ENCODE measurements around the gene BANF2. TPM values are rescaled to one million over a fixed set of nuclear protein-coding genes. Genes with fewer than 3 reads are reported as not detected.
A peak's percentile ranks its signal among the peaks of the same experiment; 100 is the strongest.

Gene BANF2
- total RNA-seq, 2 donors from 2014 or later = not detected

- no peak for DNase-seq (ENCODE audit: low spot score)
- TF ChIP-seq, protein P1, sequence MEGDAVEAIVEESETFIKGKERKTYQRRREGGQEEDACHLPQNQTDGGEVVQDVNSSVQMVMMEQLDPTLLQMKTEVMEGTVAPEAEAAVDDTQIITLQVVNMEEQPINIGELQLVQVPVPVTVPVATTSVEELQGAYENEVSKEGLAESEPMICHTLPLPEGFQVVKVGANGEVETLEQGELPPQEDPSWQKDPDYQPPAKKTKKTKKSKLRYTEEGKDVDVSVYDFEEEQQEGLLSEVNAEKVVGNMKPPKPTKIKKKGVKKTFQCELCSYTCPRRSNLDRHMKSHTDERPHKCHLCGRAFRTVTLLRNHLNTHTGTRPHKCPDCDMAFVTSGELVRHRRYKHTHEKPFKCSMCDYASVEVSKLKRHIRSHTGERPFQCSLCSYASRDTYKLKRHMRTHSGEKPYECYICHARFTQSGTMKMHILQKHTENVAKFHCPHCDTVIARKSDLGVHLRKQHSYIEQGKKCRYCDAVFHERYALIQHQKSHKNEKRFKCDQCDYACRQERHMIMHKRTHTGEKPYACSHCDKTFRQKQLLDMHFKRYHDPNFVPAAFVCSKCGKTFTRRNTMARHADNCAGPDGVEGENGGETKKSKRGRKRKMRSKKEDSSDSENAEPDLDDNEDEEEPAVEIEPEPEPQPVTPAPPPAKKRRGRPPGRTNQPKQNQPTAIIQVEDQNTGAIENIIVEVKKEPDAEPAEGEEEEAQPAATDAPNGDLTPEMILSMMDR (IDR thresholded peaks at IDR 0.05) = no peak
These were observed 43.9 kb downstream of the BANF2 start for GRCh38 chr20:17743677-17744076.

DNA sequence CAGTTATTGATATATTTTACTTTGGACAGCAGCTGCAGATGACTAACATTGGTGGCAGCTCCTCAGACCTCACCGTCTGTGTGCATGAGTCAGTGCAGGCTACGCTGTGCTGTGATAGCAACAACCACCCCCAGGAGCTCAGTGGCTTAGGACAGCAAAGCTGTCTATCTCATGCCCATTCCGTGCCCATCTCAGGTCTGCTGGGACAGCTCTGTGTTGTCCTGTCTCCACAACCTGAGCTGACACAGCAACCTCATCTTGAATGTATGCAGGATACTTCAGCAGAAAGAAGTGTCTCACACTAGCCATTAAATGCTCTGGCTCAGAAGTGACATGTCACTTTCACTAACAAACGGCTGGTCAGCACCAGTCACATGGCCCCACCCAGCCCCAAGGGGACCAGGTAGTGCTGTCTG is 47.7 kb downstream of the BANF2 start:
- peak; percentile 68 for DNase-seq (ENCODE audit: low spot score)

More at GRCh38 chr20:17743677-17744076, 43.9 kb downstream of the BANF2 start:
- no peak overlapping the region for H3K27ac ChIP-seq
- H3K9me3 ChIP-seq = no peaks in the 10 kb centered on the region
- H3K27me3 ChIP-seq = no peaks in the 10 kb centered on the region
- H3K36me3 ChIP-seq = no peaks in the 10 kb centered on the region
- H3K4me1 ChIP-seq = no peaks in the 10 kb centered on the region
- H3K4me3 ChIP-seq = no peak overlapping the region

GRCh38 chr20:17748279-17748678 is 48.5 kb downstream of the BANF2 start:
- Histone ChIP-seq H3K27me3 (no peaks in the 10 kb centered on the region), H3K27ac (no peak overlapping the region), H3K36me3 (no peaks in the 10 kb centered on the region), H3K9me3 (no peaks in the 10 kb centered on the region), H3K4me1 (peaks cover 0 to 8% of the 10 kb centered on the region in 2 donors), H3K4me3 (no peak overlapping the region)
- TF ChIP-seq, protein P1 (IDR thresholded peaks at IDR 0.05) = no peak
- DNase-seq (ENCODE audit: low spot score) = no peak

More for the DNA sequence above, 47.7 kb downstream of the BANF2 start:
- TF ChIP-seq, protein P1 (IDR thresholded peaks at IDR 0.05) = no peak
- no peak overlapping the region for H3K27ac ChIP-seq
- no peaks in the 10 kb centered on the region for H3K27me3 ChIP-seq
- no peak overlapping the region for H3K4me3 ChIP-seq
- H3K4me1 ChIP-seq = peaks cover 0 to 8% of the 10 kb centered on the region in 2 donors
- H3K9me3 ChIP-seq = no peaks in the 10 kb centered on the region
- H3K36me3 ChIP-seq = no peaks in the 10 kb centered on the region

GRCh38 chr20:17749626-17749977 is 49.8 kb downstream of the BANF2 start:
- TF ChIP-seq, protein P1 (IDR thresholded peaks at IDR 0.05) = no peak
- H3K27ac ChIP-seq = no peak overlapping the region
- H3K4me1 ChIP-seq = peaks cover 0 to 8% of the 10 kb centered on the region in 2 donors
- H3K9me3 ChIP-seq = no peaks in the 10 kb centered on the region
- no peak for DNase-seq (ENCODE audit: low spot score)
- no peaks in the 10 kb centered on the region for H3K27me3 ChIP-seq
- H3K36me3 ChIP-seq = no peaks in the 10 kb centered on the region
- no peak overlapping the region for H3K4me3 ChIP-seq

GRCh38 chr20:17749978-17750721 is 50.4 kb downstream of the BANF2 start:
- no peak overlapping the region for H3K4me3 ChIP-seq
- DNase-seq (ENCODE audit: low spot score) = peak; percentile 83
- H3K36me3 ChIP-seq = no peaks in the 10 kb centered on the region
- peak overlapping the region; percentile 19 to 33 for H3K27ac ChIP-seq
- no peaks in the 10 kb centered on the region for H3K27me3 ChIP-seq
- H3K4me1 ChIP-seq = peaks cover 0 to 8% of the 10 kb centered on the region in 2 donors
- no peaks in the 10 kb centered on the region for H3K9me3 ChIP-seq
- TF ChIP-seq, protein P1 (IDR thresholded peaks at IDR 0.05) = no peak

DNA sequence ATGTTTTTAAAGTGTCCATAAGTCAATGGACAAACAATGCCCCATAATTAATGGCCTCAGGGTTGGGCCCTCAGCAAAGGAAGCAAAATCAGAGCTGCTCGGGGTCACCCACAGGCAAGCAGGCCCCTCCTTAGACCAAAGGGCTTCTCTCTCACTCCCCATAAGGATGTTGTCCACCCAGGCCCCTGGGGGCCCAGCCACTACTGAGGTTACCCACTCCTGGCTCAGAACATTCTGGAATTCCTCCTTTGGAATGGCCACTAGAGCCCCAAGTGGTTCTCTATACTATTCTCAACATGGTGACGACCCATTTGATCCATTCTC is 50.9 kb downstream of the BANF2 start:
- H3K9me3 ChIP-seq = no peaks in the 10 kb centered on the region
- DNase-seq (ENCODE audit: low spot score) = no peak
- H3K27ac ChIP-seq = peak overlapping the region in 1 of 2 donors; percentile 19
- peaks cover 0 to 8% of the 10 kb centered on the region in 2 donors for H3K4me1 ChIP-seq
- no peaks in the 10 kb centered on the region for H3K27me3 ChIP-seq
- H3K36me3 ChIP-seq = no peaks in the 10 kb centered on the region
- TF ChIP-seq, protein P1 (IDR thresholded peaks at IDR 0.05) = no peak
- H3K4me3 ChIP-seq = no peak overlapping the region

Measured in right atrium auricular region (tissue), 2 donors.